Suprapubic skin (tissue), 3 donors: ENCODE data around the gene WWC2.

ENCODE experiments used
- POLR2AphosphoS5 ChIP-seq, 3 donors: sonication (generic); formaldehyde crosslinking; IDR thresholded peaks; one replicate each; pipeline ENCODE4 v1.6.1; 2017; ENCODE audit warnings: antibody characterized with exemption in 3 of 3
- TF ChIP-seq, protein P1 (sequence below), 2 donors: fragments of 200-600 bp in 1 of 2; fragments of 450-650 bp in 1 of 2; sonication (generic) in 1 of 2; IDR thresholded peaks; one replicate each; pipeline ENCODE4 v1.5.1; 2016 to 2019; ENCODE audit warnings: antibody characterized with exemption in 2 of 2, mild to moderate bottlenecking in 1 of 2, moderate library complexity in 1 of 2

DNA sequence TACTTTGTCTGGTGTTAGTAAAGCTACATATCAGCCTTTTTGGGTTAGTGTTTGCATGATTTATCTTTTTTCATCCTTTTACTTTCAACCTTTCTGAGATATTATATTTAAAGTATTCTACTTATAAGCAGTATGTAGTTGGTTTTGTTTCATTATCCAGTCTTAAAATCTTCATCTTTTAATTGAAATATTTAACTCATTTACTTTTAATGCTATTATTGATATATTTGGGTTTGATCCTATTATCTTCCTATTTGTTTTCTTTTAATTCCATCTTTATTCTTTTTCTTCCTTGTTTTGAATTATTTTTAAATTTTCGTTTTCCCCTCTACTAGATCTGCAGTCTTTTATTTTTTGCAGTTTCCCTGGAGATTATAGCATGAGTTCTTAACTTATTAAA, 177.0 kb downstream of the WWC2 start:
- TF ChIP-seq POLR2AphosphoS5 (IDR thresholded peaks at IDR 0.05), result no peak
- TF ChIP-seq, protein P1, sequence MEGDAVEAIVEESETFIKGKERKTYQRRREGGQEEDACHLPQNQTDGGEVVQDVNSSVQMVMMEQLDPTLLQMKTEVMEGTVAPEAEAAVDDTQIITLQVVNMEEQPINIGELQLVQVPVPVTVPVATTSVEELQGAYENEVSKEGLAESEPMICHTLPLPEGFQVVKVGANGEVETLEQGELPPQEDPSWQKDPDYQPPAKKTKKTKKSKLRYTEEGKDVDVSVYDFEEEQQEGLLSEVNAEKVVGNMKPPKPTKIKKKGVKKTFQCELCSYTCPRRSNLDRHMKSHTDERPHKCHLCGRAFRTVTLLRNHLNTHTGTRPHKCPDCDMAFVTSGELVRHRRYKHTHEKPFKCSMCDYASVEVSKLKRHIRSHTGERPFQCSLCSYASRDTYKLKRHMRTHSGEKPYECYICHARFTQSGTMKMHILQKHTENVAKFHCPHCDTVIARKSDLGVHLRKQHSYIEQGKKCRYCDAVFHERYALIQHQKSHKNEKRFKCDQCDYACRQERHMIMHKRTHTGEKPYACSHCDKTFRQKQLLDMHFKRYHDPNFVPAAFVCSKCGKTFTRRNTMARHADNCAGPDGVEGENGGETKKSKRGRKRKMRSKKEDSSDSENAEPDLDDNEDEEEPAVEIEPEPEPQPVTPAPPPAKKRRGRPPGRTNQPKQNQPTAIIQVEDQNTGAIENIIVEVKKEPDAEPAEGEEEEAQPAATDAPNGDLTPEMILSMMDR (IDR thresholded peaks at IDR 0.05), result no peak
